Upper lobe of left lung (tissue), 6 donors: ENCODE measurements around the gene GMIP. TPM values are rescaled to one million over a fixed set of nuclear protein-coding genes. Genes with fewer than 3 reads are reported as not detected.
"Not testable (repeated sequence)": the region's sequence is repeated elsewhere in the genome, so short reads cannot be mapped to it uniquely, and the experiment has no call there.

ENCODE experiments used
- ATAC-seq, 2 donors: fragments of 200-7000 bp; cut with Tn5 transposase; one replicate each; pipeline ENCODE4 v1.9.1; 2022; ENCODE audit warnings: mild to moderate bottlenecking in 2 of 2, moderate library complexity in 2 of 2; ENCODE audit not compliant: low FRiP score in 2 of 2
- DNase-seq, 2 donors: peaks; one replicate each; pipeline ENCODE4 v3.0.0-alpha.2; 2019 to 2020
- H3K27ac ChIP-seq, 4 donors: fragments of 200-600 bp; sonication (generic); one replicate each; pipeline ENCODE4 v1.5.1; 2016 to 2019
- H3K27me3 ChIP-seq, 4 donors: fragments of 200-600 bp; sonication (generic); one replicate each; pipeline ENCODE4 v1.5.1; 2017 to 2019
- H3K36me3 ChIP-seq, 4 donors: fragments of 200-600 bp; sonication (generic); one replicate each; pipeline ENCODE4 v1.5.1; 2016 to 2019
- H3K4me1 ChIP-seq, 4 donors: fragments of 200-600 bp; sonication (generic); one replicate each; pipeline ENCODE4 v1.5.1; 2018 to 2019
- H3K4me3 ChIP-seq, 4 donors: fragments of 200-600 bp; sonication (generic); one replicate each; pipeline ENCODE4 v1.5.1; 2017 to 2019; ENCODE audit warnings: mild to moderate bottlenecking in 2 of 4, moderate library complexity in 1 of 4
- H3K9me3 ChIP-seq, 4 donors: fragments of 200-600 bp; sonication (generic); one replicate each; pipeline ENCODE4 v1.5.1; 2018 to 2019
- CTCF ChIP-seq, 6 experiments: fragments of 450-650 bp in 4 of 6; fragments of 200-600 bp in 2 of 6; sonication (generic) in 2 of 6; IDR thresholded peaks; one replicate each; pipeline ENCODE4 v1.5.1; 2016 to 2019; ENCODE audit warnings: antibody characterized with exemption in 6 of 6
- EP300 ChIP-seq, 4 donors: sonication (generic); formaldehyde crosslinking; IDR thresholded peaks; one replicate each; pipeline ENCODE4 v1.5.1; 2017; ENCODE audit warnings: antibody characterized with exemption in 4 of 4, control low read depth in 2 of 4
- POLR2A ChIP-seq, 4 donors: fragments of 450-650 bp; IDR thresholded peaks; one replicate each; pipeline ENCODE4 v1.5.1; 2016 to 2017; ENCODE audit warnings: antibody characterized with exemption in 4 of 4, mild to moderate bottlenecking in 2 of 4
- POLR2AphosphoS5 ChIP-seq, 2 donors: sonication (generic); formaldehyde crosslinking; IDR thresholded peaks; one replicate each; pipeline ENCODE4 v1.5.1; 2017; ENCODE audit warnings: antibody characterized with exemption in 2 of 2
- WGBS, 2 donors: methylation state at CpG; one replicate each; pipeline ENCODE4 v1.1.5; 2017 to 2018; 5-methylcytosine and 5-hydroxymethylcytosine counted together
- total RNA-seq, 6 donors: library from RNA; depleted of rRNA in 4 of 6; stranded (reverse); fragments of >200 nt in 4 of 6; gene quantifications; one replicate each; pipeline versions ENCODE4 v1.1.0 to v1.2.1, GENCODE V29; 2016 to 2021
- donor health status: DM: no; HTN: no; CAD: no; lungs with moderate emphysema.
- donor health status: DM: no; HTN: yes; CAD: no; lungs with severe emphysema.

Gene GMIP
- total RNA-seq, result 100 to 1,000 TPM in 1 of 6 donors, 10 to 100 TPM in 5; 20.8 to 109 (median 49.1) TPM

- ATAC-seq (peak; percentile 80 to 94), DNase-seq (peak; percentile 87 to 98)
- Histone ChIP-seq H3K4me1 (peaks cover 8 to 24% (median 11%) of the 10 kb centered on the region in 4 donors), H3K27ac (peak within 1 kb of the TSS; percentile 83 to 93 (median 91)), H3K36me3 (peaks cover 21 to 52% (median 40%) of the 10 kb centered on the region in 4 donors), H3K9me3 (no peaks in the 10 kb centered on the region), H3K4me3 (peak within 1 kb of the TSS; percentile 79 to 99 (median 90)), H3K27me3 (no peaks in the 10 kb centered on the region)
- WGBS, 2 donors, result 0% methylated on average over 1 to 21 of the region's 50 CpGs
- peak; percentile 14 to 88 (median 64) for TF ChIP-seq POLR2A (IDR thresholded peaks at IDR 0.05)
- TF ChIP-seq CTCF (IDR thresholded peaks at IDR 0.05), result peak; percentile 78 to 87 (median 84)
- peak in 1 of 2 donors; percentile 42 for TF ChIP-seq POLR2AphosphoS5 (IDR thresholded peaks at IDR 0.05)
- no peak for TF ChIP-seq EP300 (IDR thresholded peaks at IDR 0.05)
These were observed at the start of gene GMIP for GRCh38 chr19:19643158-19644053. Gene GMIP (minus strand): TSS chr19:19643657. CDS start chr19:19643529, 128 bp downstream.

- no peak for DNase-seq
- ATAC-seq, result no peak
- TF ChIP-seq CTCF (IDR thresholded peaks at IDR 0.05) (no peak), POLR2A (IDR thresholded peaks at IDR 0.05) (no peak), EP300 (IDR thresholded peaks at IDR 0.05) (no peak), POLR2AphosphoS5 (IDR thresholded peaks at IDR 0.05) (no peak)
- no peaks in the 10 kb centered on the region for H3K36me3 ChIP-seq
- 86 to 88% methylated on average over 10 of the region's 10 CpGs for WGBS, 2 donors
- no peaks in the 10 kb centered on the region for H3K4me1 ChIP-seq
- peaks cover 0 to 13% (median 5%) of the 10 kb centered on the region in 4 donors for H3K9me3 ChIP-seq
- no peak overlapping the region for H3K27ac ChIP-seq
- H3K4me3 ChIP-seq, result no peak overlapping the region
- H3K27me3 ChIP-seq, result no peaks in the 10 kb centered on the region
These were observed 48.2 kb upstream of the GMIP start for GRCh38 chr19:19691683-19692082.

- H3K36me3 ChIP-seq, ATAC-seq, DNase-seq, H3K4me1 ChIP-seq, H3K27me3 ChIP-seq, H3K27ac ChIP-seq, H3K4me3 ChIP-seq: not testable (repeated sequence)
- H3K9me3 ChIP-seq, result peaks cover 0 to 24% (median 23%) of the 10 kb centered on the region in 4 donors
- WGBS, 2 donors, result 96 to 99% methylated on average over 9 to 10 of the region's 10 CpGs
These were observed 45.6 kb upstream of the GMIP start for GRCh38 chr19:19689023-19689422.

- DNase-seq (no peak), ATAC-seq (no peak)
- no peak overlapping the region for H3K4me3 ChIP-seq
- no peak overlapping the region for H3K27ac ChIP-seq
- H3K36me3 ChIP-seq, result peaks cover 0 to 2% (median 0%) of the 10 kb centered on the region in 4 donors
- H3K9me3 ChIP-seq, result peaks cover 0 to 38% (median 32%) of the 10 kb centered on the region in 4 donors
- 96 to 97% methylated on average over 3 of the region's 3 CpGs for WGBS, 2 donors
- H3K4me1 ChIP-seq, result no peaks in the 10 kb centered on the region
- no peaks in the 10 kb centered on the region for H3K27me3 ChIP-seq
- TF ChIP-seq POLR2AphosphoS5 (IDR thresholded peaks at IDR 0.05) (no peak), EP300 (IDR thresholded peaks at IDR 0.05) (no peak), POLR2A (IDR thresholded peaks at IDR 0.05) (no peak), CTCF (IDR thresholded peaks at IDR 0.05) (no peak)
These were observed 43.6 kb upstream of the GMIP start for GRCh38 chr19:19687090-19687489.

- Histone ChIP-seq H3K27ac (no peak overlapping the region), H3K4me3 (no peak overlapping the region), H3K4me1 (no peaks in the 10 kb centered on the region), H3K9me3 (peaks cover 0 to 38% (median 33%) of the 10 kb centered on the region in 4 donors), H3K27me3 (no peaks in the 10 kb centered on the region), H3K36me3 (peaks cover 0 to 2% (median 0%) of the 10 kb centered on the region in 4 donors)
- 96 to 98% methylated on average over 6 of the region's 6 CpGs for WGBS, 2 donors
- DNase-seq, result no peak
- no peak for ATAC-seq
- TF ChIP-seq CTCF (IDR thresholded peaks at IDR 0.05) (no peak), POLR2A (IDR thresholded peaks at IDR 0.05) (no peak), POLR2AphosphoS5 (IDR thresholded peaks at IDR 0.05) (no peak), EP300 (IDR thresholded peaks at IDR 0.05) (no peak)
These were observed 43.1 kb upstream of the GMIP start for GRCh38 chr19:19686580-19686979.

GRCh38 chr19:19686119-19686518 is 42.7 kb upstream of the GMIP start:
- H3K4me1 ChIP-seq, DNase-seq, H3K27ac ChIP-seq, ATAC-seq, H3K27me3 ChIP-seq, H3K4me3 ChIP-seq, H3K36me3 ChIP-seq: not testable (repeated sequence)
- 98% methylated on average over 15 of the region's 15 CpGs for WGBS, 2 donors
- peaks cover 0 to 42% (median 37%) of the 10 kb centered on the region in 4 donors for H3K9me3 ChIP-seq
